HG03159 (cell line): Measurements from ENCODE around the gene KLHL15.
A peak's percentile ranks its signal among the peaks of the same experiment; 100 is the strongest.
"Not testable (repeated sequence)": the region's sequence is repeated elsewhere in the genome, so short reads cannot be mapped to it uniquely, and the experiment has no call there.

Experiments
- ATAC-seq: cut with Tn5 transposase; IDR thresholded peaks from one replicate; pipeline ENCODE4 v1.9.1; 2021; ENCODE audit warnings: mild to moderate bottlenecking, moderate library complexity; ENCODE audit not compliant: unreplicated experiment

The KLHL15 gene

DNA sequence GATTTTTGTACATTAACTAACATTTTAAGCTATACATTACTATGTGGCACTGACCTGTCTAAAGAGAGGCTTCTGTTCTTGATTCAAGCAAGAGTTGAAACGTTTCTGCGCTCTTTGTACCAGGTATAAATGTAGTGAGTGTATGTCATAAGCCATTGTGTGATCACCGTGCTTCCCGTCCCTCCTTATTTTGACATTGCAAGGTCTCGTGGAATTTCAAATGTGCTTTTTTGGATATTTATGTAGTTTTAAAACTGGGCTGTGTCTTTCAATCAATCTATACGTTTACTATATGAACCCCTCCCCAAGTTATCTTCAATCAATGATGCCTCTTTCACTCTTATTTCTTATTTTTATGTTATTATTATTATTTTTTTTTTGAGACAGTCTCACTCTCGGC is at the start of gene KLHL15:
Gene KLHL15 (minus strand): TSS at position 101 of the 400 bp plus-strand sequence. CDS start 20,493 bp downstream, outside the sequence.
- no peak for ATAC-seq

- no peak for ATAC-seq
These were observed 42.9 kb upstream of the KLHL15 start for GRCh38 chrX:24069877-24070276.

GRCh38 chrX:24063488-24063887 is 36.5 kb upstream of the KLHL15 start:
- ATAC-seq: no peak

GRCh38 chrX:24055043-24055356 is 28.0 kb upstream of the KLHL15 start:
- peak; percentile 22 for ATAC-seq

DNA sequence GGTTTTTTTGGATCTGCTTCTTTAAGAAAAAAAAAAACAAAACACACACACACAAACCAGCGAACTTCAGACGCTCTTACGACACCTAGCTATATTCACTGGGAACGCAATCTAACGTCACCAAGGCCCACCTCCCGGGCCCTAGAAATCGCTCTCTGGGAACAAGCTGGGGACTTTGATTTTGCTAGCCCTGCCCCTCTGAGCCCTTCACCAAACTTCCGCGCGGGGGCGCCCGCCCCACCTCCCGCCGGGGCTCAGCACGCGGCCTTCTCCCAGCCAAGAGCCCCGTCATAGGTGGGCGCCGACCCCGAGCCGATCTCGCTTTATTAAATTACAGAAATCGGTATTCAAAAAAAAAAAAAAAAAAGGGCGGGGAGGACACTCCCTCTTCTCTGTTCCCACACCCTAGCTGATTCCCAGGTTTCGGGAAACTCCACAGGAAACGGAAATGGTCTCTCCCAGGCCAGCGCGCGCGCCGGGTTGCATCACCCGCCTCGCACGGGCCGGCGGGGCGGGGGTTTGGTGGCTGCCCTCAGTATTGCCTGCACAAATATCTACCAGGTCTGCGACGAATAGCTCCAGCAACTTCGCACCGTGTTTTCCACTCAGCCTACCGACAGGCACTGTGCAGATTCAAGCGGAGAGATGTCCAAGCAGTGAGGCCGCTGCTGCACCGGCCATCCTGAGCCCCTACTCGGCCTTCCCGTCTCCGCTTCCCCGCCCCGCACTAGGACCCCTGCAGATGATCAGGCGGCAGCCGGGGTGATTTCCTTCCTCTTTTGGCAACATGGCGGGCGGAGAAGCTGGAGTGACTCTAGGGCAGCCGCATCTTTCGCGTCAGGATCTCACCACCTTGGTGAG is 27.4 kb upstream of the KLHL15 start, which contains the start of gene EIF2S3:
Gene EIF2S3 (plus strand): TSS at position 775 of the 861 bp plus-strand sequence. CDS start 13 bp downstream, at position 788.
- ATAC-seq: peak; percentile 93

- not testable (repeated sequence) for ATAC-seq
These were observed 23.7 kb upstream of the KLHL15 start for GRCh38 chrX:24050522-24051318.

GRCh38 chrX:24049643-24050042 is 22.7 kb upstream of the KLHL15 start:
- not testable (repeated sequence) for ATAC-seq

GRCh38 chrX:24046060-24046459 is 19.1 kb upstream of the KLHL15 start:
- not testable (repeated sequence) for ATAC-seq

GRCh38 chrX:24037729-24038128 is 10.7 kb upstream of the KLHL15 start:
- no peak for ATAC-seq

GRCh38 chrX:24034485-24034884 is 7.5 kb upstream of the KLHL15 start:
- ATAC-seq: no peak

DNA sequence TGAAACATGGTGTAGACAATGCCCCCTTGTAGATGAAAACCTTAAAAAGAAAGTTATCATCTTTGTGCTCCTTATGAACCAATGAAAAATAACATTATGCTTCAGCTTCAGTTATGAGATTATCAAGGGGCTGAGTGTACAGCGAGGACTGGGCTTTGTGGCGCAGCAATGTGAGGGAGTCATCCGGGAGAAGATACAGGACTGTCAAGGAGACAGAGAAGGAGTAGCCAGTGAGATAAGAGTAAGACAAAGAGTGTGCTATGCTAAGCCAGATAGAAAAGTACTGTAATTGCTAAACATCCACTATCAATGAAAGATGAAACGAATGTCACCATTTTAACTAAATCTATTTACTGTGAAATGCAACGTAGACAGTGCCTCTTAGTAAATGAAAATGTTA is 3.6 kb upstream of the KLHL15 start:
- no peak for ATAC-seq

- no peak for ATAC-seq
These were observed 999 bp upstream of the KLHL15 start for GRCh38 chrX:24027985-24028384.

GRCh38 chrX:24026432-24026831 is 554 bp downstream of the KLHL15 start:
- no peak for ATAC-seq

GRCh38 chrX:24025741-24026403 is 1.1 kb downstream of the KLHL15 start:
- peak; percentile 28 for ATAC-seq

DNA sequence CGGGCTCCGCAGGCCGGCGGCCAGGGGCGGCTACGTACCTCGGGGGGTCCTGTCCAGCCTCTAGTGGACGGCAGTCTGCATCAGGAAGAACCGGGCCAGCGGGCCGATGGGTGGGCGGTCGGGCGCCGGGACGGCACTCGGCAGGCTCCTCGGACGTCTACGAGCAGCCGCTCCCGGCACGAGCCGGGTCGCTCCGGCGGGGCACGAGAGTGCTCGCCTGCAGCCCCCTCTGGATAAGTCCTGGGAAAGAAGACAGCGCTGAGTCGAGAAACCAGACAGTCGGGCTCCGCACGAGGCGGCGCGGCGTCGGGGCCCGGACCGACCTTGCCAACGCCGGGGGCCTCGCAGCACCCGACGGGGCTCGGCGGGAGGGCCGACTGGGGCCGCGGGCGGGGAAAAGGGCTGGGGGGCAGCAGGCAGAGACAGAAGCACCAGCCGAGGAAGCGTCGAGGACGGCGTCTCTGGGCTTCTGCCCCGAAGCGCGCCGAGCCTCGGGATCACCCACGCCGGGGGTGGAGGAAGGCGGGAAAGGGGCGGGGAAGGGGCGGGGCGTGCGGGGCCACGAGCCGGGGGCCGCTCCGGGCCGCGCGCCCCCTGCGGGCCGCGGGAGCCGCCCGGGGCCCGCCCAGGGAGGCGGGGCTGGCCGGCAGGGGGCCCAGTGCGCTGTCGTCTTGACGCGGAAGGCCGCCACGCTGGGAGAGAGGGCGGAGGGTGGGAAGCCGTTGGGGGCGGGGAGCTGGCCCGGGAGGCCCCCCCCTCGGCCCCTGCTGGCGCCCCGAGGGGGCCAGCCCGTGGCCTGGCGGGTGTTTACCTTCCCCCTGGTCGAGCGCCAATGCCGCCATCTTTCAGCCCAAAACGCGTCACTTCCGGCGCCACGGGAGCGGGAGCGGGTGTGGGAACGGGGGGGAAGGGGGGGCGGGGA is 1.9 kb downstream of the KLHL15 start:
- peak; percentile 79 for ATAC-seq

DNA sequence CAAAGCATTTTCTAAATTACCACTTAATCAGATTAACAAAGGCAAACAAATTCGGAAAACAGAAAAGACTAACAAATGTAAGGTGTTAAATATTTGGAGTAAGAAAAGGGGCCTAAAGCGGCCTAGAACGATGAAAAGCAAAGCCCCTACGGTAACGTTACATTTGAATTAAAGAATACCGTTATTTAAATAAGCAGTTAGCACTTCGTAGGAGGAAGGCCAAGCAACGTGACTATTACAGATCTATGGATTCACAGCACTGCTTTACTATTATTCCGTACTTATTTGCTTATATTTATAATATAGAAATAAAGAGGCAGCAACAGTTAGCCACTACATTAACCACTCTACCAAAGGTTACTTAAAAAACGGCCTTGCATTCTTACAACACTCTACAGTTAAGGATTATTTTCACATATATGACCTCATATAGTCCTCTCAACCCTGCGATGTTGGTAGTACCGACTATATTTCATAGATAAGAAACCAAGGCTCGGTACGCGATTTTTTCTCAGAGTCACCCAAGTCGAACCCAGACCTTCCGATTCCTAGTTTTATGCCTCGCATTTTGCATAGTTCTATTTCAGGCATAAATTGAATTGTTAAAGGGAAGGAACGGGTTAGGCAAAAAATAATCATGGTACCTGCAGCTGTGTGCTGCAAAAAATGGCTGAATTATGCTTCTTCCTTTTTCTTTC is 2.9 kb downstream of the KLHL15 start:
- ATAC-seq: no peak

- ATAC-seq: no peak
These were observed 3.4 kb downstream of the KLHL15 start for GRCh38 chrX:24023544-24023943.

GRCh38 chrX:24020306-24020876 is 6.6 kb downstream of the KLHL15 start:
- no peak for ATAC-seq

DNA sequence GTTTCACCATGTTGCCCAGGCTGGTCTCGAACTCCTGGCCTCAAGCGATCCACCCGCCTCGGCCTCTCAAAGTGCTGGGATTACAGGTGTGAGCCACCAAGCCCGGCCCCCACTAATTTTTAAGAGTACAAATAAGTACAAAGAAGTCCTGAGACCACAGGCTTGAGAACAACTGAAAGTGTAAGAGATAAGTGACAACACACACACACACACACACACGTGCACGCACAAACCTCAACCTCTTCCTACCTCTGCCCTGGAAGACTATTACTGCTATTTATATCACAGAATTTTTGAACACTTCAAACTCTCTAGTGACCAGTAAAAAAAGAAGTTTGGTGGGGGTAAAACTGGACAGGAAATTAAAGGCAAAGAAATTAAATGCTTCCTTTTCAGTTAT is 7.5 kb downstream of the KLHL15 start:
- ATAC-seq: no peak
